SW 1271 (cell line): Measurements from ENCODE around the gene OSBPL5.

Source experiments
- DNase-seq, 2 experiments: peaks; one replicate each; lab custom pipeline; 2025; lab: John Stamatoyannopoulos, UW

OSBPL5 gene

GRCh38 chr11:3133261-3134217 lies 31.6 kb downstream of the OSBPL5 start:
- DNase-seq, result no peak

- no peak for DNase-seq
Measured at GRCh38 chr11:3132831-3133260, 32.3 kb downstream of the OSBPL5 start.

GRCh38 chr11:3132271-3132781 lies 32.8 kb downstream of the OSBPL5 start:
- DNase-seq, result no peak

- no peak for DNase-seq
Measured at GRCh38 chr11:3131330-3131941, 33.7 kb downstream of the OSBPL5 start.

GRCh38 chr11:3130269-3131071 lies 34.6 kb downstream of the OSBPL5 start:
- no peak for DNase-seq

GRCh38 chr11:3129591-3130268 lies 35.4 kb downstream of the OSBPL5 start:
- DNase-seq, result no peak

- no peak for DNase-seq
Measured at GRCh38 chr11:3129181-3129590, 35.9 kb downstream of the OSBPL5 start.

- DNase-seq, result no peak
Measured at GRCh38 chr11:3128356-3129180, 36.5 kb downstream of the OSBPL5 start.

GRCh38 chr11:3127706-3128355 lies 37.3 kb downstream of the OSBPL5 start:
- no peak for DNase-seq

GRCh38 chr11:3126901-3127691 lies 38.0 kb downstream of the OSBPL5 start:
- no peak for DNase-seq

GRCh38 chr11:3126207-3126865 lies 38.8 kb downstream of the OSBPL5 start:
- DNase-seq, result no peak

- no peak for DNase-seq
Measured at GRCh38 chr11:3124821-3125220, 40.3 kb downstream of the OSBPL5 start.

GRCh38 chr11:3123761-3124733 lies 41.1 kb downstream of the OSBPL5 start:
- peak; percentile 66 to 88 for DNase-seq

GRCh38 chr11:3123305-3123704 lies 41.8 kb downstream of the OSBPL5 start:
- DNase-seq, result no peak

- DNase-seq, result no peak
Measured at GRCh38 chr11:3122775-3123201, 42.3 kb downstream of the OSBPL5 start.

GRCh38 chr11:3121931-3122774 lies 43.0 kb downstream of the OSBPL5 start:
- no peak for DNase-seq

GRCh38 chr11:3121416-3121815 lies 43.7 kb downstream of the OSBPL5 start:
- no peak for DNase-seq
